Measurements from ENCODE around the gene EPAS1. TPM values are rescaled to one million over a fixed set of nuclear protein-coding genes. Genes with fewer than 3 reads are reported as not detected.

The EPAS1 gene
- total RNA-seq, 1 experiment from 2014 or later: 14.0 TPM

- DNase-seq (ENCODE audit: low spot score): peak; percentile 76
Observed at GRCh38 chr2:46363535-46364170, 66.4 kb downstream of the EPAS1 start.

GRCh38 chr2:46364797-46365457 lies 67.7 kb downstream of the EPAS1 start:
- DNase-seq (ENCODE audit: low spot score): peak; percentile 47

DNA sequence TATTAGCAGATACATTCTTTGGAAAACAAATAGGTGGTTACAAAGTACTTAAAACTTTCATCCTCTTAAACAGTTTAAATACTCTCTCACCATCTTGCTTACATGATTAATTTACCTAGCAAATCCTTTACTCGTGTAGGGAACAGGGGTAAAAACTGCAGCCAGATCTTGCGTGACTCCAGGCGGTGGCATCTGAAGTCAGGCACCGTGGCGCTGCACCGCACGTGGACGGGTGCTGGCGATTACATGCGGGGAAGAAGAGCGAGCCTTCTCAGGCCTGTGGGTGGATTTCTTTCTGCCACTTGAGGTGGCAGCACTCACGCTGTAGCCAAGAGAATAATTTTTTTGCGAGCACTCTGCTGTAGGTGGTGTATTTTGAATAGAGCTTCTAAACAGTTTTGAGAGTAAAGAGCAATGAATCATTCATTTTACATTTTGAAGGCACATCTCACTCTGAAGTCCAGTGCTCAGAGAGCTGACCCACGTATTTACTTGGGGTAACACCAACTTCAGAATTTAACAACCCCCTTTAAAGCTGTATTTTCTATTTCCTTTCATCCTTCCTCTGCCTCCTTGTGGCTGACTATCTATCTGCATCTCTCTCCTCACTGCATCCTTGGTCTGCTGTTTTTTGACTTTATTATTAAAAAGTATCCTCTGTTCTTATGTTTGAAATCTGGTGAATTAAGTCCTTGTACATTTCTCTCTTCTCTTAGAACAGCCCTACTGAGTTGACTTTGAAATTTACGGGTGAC lies 68.9 kb downstream of the EPAS1 start:
- DNase-seq (ENCODE audit: low spot score): no peak

DNA sequence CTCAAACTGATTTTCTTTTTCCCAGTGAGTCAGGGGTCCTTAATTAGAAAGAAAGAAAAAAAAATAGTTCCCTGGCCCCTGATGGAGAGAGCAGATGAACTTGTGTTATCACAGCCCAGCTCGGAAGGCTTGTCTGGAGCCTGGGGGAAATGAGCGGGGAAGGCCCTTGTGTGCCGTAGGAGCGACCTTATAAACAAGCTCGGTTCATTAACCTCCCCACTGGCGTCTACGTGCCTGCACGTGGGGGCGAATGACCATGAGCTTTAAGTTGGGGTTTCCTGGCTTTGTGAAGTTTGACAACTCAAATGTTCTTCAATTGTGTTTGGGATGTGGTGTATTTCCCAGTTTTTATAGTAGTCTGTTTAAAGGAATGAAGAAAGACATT lies 69.5 kb downstream of the EPAS1 start:
- no peak for DNase-seq (ENCODE audit: low spot score)

DNA sequence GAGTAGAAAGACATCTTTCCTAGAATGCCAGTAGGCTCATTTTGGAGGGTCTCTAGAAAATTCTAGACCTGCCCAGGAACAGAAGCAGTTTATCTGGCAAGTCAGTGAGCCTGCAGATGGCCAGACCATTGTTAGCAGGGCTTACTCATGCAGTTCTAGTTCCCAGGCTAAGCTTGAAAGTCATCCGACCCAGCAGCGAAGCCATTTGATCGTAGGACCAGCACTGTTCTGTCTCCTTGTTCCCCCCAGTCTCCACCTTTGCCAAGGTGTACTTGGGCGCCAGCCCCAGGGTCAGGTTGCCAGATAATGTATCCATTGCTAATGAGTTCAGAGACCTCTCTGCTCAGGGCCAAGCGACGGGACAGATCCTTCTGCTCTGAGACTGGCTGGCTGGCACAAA lies 70.1 kb downstream of the EPAS1 start:
- DNase-seq (ENCODE audit: low spot score): no peak

- no peak for DNase-seq (ENCODE audit: low spot score)
Observed at GRCh38 chr2:46368401-46368800, 71.2 kb downstream of the EPAS1 start.

DNA sequence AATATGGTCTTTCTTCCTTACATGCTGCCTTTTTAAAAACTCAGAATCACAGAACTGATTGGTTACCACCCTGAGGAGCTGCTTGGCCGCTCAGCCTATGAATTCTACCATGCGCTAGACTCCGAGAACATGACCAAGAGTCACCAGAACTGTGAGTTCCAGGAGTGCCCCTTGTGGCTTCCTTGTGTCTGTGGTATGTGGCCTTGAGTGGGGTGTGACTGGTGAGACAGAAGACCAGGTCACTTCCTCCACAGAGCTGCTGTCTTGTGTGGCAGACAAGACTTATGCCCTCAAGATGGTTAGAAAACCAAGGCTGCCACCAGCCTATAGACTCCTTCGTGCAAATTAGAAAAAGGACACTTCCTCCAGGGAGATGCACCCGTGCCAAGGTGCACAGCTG lies 72.6 kb downstream of the EPAS1 start:
- no peak for DNase-seq (ENCODE audit: low spot score)

DNA sequence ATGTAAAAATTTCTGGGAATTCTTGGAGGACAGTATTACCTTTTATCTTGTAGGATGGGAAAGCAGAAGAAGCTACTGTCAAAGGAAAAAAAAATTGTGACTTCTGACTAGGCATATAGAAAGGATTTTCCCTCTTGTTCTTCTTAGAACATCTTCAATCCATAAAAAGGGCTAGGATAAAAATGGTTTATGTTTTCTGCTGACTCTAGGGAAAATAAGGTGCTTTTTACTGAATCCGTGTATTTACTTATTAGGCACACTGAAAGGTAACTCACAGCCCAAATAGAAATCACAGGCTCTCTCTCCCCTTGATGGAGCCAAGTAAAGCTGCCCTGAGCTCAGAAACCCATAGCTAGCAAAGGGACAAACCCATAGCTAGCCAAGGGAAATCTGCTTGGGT lies 74.6 kb downstream of the EPAS1 start:
- DNase-seq (ENCODE audit: low spot score): no peak

GRCh38 chr2:46372475-46372874 lies 75.3 kb downstream of the EPAS1 start:
- no peak for DNase-seq (ENCODE audit: low spot score)

DNA sequence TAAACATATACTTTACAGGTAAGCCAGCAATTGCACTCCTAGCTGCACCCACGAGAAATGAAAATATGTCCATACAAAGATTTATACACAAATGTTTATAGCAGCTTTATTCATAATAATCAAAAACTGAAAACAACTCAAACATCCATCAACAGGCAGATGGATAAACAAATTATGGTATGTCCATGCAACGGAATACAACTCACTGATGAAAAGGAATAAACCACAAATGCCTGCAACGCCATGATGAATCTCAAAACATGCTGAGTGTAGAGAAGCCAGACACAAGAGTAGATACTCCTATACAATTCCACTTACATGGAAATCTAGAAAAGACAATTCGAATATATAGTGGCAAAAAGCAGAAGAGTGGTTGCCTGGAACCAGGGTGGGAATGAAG lies 76.0 kb downstream of the EPAS1 start:
- DNase-seq (ENCODE audit: low spot score): no peak

DNA sequence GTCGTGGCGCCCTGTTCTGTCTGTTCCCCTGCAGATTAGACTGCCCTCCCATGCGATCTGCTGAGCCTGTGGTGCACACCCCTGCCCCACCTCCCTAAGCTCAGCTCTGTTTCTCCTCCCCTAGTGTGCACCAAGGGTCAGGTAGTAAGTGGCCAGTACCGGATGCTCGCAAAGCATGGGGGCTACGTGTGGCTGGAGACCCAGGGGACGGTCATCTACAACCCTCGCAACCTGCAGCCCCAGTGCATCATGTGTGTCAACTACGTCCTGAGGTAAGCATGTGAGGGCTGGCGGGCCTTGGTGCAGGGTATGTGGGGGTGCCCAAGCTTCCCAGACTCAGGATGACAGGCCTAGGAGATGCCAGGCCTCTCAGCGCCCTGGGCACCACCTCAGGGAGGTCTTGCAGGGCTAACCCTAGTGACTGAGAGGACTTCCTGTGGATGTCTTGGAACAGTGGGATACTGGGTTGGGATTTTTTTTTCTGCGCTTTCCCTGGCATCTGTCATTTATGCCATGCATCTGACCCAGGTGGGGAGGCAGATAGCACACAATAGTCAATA lies 78.4 kb downstream of the EPAS1 start:
- DNase-seq (ENCODE audit: low spot score): no peak

- DNase-seq (ENCODE audit: low spot score): no peak
Observed at GRCh38 chr2:46376586-46376985, 79.4 kb downstream of the EPAS1 start.

GRCh38 chr2:46377101-46377581 lies 79.9 kb downstream of the EPAS1 start:
- no peak for DNase-seq (ENCODE audit: low spot score)

GRCh38 chr2:46377666-46378560 lies 80.7 kb downstream of the EPAS1 start:
- no peak for DNase-seq (ENCODE audit: low spot score)

DNA sequence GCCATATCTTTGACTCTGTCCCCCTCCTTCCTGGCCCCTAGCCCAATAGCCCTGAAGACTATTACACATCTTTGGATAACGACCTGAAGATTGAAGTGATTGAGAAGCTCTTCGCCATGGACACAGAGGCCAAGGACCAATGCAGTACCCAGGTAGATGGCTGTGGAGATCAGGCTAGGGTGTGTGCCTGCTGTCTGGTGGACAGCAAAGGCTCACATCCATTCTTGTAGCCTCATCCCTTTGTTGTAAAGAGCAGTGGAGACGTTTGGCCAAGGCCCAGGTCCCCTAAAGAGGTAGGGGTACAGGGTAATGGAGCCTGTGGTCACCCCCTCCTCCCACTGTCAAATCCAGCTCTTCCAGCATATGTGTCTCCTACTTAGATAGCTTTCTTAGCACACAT lies 81.4 kb downstream of the EPAS1 start:
- no peak for DNase-seq (ENCODE audit: low spot score)

DNA sequence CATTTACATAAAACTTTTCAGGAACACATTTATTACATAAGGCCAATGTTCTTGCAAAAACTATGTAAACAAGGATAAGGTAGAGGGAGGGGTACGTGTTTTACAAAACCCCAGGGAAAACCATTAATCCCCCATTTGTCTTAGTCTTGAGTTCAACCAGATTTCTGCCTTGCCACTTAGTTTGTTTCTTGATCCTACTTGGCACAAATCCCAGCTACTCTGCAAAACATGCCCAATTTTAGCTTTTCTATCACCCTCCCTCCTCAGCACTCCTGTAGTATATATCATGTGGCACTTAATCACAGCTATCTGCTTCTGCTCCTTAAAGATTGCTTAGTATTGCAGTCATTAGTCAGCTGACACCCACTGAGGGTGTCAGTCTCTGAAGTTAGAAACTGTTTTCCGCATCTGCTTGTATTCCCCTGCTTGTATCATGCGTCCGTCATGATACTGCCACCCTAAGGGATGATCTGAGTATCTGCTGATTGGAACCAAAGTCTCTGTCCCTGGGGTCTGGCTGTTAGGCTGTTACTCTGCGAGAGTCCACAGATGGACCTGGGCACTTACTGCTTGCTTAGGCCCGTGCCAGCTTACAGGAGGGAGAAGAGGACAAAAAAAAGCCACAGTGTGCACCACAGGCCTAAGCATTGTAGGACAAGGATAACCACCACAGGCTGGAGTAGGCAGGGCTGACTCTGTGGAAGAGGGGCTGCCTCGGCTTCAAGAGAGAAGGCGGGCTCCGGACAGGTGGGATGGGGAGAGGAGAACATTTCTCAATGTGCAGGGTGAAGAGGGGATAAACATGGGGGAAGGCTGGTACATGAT lies 82.2 kb downstream of the EPAS1 start:
- DNase-seq (ENCODE audit: low spot score): peak; percentile 8

DNA sequence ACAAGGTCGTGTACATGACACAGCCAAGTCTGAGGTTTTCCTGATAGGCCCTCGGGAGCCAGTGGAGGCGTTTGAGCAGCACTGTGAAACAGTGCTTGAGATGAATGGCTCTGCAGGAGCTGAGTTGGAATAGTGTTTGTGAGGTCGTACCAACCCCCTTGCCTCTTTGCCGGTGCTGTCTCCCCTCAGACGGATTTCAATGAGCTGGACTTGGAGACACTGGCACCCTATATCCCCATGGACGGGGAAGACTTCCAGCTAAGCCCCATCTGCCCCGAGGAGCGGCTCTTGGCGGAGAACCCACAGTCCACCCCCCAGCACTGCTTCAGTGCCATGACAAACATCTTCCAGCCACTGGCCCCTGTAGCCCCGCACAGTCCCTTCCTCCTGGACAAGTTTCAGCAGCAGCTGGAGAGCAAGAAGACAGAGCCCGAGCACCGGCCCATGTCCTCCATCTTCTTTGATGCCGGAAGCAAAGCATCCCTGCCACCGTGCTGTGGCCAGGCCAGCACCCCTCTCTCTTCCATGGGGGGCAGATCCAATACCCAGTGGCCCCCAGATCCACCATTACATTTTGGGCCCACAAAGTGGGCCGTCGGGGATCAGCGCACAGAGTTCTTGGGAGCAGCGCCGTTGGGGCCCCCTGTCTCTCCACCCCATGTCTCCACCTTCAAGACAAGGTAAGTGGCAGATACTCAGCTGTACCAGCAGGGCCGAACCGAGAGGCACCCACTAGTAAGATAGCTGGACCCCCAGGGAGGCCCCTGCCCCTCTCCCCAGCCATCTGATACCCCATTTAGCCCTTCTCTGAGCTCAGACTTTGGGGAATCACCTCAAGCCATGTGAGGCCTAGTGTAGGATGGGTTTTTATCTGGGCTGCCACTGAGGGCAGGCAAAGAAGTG lies 83.1 kb downstream of the EPAS1 start:
- no peak for DNase-seq (ENCODE audit: low spot score)

- no peak for DNase-seq (ENCODE audit: low spot score)
Observed at GRCh38 chr2:46381263-46381849, 84.1 kb downstream of the EPAS1 start.

DNA sequence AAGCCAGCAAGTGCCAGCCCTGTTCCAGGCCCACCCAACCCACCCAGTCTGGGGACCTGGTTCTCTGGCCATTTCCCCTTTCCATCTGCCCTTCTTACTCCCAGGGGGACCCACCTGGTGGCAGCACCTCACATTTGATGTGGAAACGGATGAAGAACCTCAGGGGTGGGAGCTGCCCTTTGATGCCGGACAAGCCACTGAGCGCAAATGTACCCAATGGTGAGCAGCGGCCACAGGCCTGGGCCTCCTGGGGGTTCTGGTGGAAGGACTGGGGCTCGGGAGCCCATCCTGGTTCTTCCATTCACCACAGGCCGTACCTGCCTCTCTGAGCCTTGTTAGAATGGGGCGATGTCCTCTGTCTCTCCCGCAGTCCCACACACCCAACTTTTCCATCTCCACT lies 84.7 kb downstream of the EPAS1 start:
- no peak for DNase-seq (ENCODE audit: low spot score)
